NCI-H146 treated with DMSO at 0.1 percent for 48 hours (cell line): Measurements from ENCODE around the gene CLIP2.
"Not testable (repeated sequence)": the region's sequence is repeated elsewhere in the genome, so short reads cannot be mapped to it uniquely, and the experiment has no call there.

Experiments used
- DNase-seq: peaks from one replicate; lab custom pipeline; 2025; ENCODE audit not compliant: unreplicated experiment; lab: John Stamatoyannopoulos, UW

The CLIP2 gene

DNA sequence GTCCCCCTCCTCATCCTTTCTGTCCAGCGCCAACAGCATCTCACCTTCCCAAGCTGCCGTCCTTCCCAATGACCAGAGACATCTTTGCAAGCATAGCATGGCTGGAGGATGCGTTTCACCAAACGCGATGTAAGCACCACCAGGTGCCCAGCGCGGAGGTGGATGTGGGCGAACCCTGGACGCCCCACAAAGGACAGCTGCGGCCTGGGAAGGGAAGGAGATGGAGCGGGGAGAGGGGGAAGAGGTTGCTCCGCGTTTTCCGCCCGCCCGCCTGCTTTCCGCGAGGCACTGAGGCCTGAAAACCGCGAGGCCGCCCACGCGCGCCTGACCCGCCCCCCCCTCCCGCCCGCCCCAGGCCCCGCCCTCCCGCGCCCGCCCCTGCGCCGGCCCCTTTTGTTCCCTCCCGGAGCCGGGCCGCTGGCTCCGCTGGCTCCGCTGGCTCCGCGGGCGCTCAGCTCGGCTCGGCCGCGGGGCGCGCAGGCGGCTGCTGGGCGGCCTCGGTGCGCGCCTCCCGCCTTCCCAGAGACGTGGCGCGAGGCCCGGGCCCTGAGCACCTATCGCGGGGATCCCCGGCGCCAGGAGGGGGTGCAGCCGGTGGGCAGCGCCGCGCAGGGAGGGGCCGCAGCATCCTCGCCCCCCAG, at the start of gene CLIP2:
TSS of gene CLIP2 (plus strand) at position 390 of the 641 bp plus-strand sequence. CDS start 28,140 bp downstream, outside the sequence.
- DNase-seq: peak; percentile 31

DNA sequence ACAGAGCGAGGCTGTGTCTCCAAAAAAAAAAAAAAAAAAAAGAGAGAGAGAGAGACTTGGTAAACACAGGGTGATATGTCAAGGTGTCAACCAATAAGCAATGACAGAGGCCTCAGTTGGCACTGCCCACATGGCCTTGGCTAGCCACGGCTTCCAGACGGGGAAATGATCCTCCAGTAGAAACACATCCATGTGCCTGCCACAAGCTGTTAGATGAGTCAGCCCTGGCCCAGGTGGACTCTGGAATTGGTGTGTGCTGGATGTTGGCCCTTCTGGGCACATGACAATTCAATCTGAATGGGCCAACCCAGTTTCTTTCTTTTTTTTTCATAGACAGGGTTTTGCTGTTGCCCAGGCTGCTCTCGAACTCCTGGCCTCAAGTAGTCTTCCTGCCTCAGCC, 48.7 kb upstream of the CLIP2 start:
- DNase-seq: no peak

DNA sequence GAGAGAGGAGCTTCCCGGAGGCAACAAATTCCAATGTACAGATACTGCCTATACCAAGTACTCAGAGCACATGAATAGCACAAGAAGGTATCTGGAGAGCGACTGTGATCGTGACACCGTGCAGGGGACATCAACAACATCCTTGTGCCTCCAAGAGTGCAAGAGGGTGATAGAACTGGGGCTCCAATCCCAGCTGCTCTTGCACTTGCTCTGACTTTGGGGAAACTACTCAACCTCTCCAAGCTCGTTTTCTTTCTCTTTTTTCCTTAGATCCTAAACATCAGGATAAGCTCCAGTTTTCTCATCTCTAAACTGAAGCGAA, 47.1 kb upstream of the CLIP2 start:
- DNase-seq: no peak

DNA sequence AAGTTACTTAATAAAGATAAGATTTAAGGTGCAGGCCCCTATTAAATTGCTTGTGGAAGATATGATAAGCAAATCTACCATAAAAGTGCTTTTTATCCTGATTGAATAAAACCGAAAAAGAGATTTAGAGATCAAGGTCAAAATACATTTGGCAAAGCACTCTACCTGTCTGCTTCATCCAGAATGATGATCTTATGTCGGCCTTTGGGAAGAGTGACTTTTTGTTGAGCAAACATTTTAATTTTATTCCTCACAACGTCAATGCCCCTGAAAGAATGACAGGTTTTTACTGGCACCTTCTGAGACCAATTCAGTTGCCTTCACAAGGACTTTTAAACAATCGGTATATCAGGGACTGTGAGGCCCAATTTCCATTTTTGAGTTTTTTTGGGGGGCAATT, 42.7 kb upstream of the CLIP2 start:
- no peak for DNase-seq

DNA sequence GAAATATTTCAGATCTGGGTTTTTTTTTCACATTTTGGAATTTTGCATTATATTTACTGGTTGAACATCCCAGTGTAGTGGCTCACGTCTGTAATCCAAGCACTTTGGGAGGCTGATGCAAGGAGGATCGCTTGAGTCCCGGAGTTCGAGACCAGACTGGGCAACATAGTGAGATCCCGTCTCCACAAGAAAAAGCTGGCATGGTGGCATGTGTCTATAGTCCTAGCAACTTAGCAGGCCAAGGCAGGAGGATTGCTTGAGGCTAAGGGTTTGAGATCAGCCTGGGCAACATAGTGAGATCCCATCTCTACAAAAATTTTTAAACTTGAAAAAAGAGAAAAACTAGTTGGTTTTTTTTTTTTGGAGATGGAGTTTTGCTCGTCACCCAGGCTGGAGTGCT, 41.1 kb upstream of the CLIP2 start:
- no peak for DNase-seq

DNA sequence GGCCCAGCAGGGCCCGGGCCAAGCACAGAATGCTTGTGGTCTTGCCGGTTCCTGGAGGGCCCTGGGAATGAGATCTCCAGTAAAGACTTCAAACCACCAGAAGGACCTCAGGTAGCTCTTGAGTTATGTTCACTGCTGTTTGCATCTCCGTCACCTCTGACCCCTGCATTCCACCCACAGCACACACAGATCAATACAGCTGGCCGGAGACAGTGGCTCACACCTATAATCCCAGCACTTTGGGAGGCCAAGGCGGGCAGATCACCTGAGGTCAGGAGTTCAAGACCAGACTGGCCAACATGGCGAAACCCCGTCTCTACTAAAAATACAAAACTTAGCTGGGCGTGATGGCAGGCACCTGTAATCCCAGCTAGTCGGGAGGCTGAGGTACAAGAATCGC, 40.1 kb upstream of the CLIP2 start:
- DNase-seq: not testable (repeated sequence)

DNA sequence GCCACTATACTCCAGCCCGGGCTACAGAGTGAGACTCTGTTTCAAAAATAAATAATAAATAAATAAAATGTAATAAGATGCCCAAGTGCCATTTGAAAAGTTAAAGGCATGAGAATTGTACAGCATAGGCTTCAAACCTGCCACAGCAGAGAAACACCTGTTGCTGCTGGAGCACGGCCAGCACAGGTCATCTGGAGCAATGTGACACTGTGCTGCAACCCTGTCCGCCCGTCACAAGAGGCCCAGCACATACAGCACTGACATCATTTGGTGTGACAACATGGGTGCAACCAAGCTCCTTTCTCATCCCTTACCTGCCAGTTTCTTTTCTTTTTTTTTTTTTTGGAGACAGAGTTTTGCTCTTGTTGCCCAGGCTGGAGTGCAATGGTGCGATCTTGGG, 36.3 kb upstream of the CLIP2 start:
- DNase-seq: peak; percentile 9

DNA sequence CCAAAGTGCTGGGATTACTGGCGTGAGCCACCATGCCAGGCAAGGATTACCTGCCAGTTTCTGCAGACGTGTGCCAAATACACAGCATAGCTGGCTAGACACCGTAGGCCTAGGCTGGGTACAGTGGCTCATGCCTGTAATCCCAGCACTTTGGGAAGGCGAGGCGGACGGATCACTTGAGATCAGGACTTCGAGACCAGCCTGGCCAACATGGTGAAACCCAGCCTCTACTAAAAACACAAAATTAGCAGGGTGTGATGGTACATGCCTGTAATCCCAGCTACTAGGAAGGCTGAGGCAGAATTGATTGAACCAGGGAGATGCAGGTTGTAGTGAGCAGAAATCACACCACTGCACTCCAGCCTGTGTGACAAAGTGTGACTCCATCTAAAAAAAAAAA, 35.9 kb upstream of the CLIP2 start:
- DNase-seq: no peak

DNA sequence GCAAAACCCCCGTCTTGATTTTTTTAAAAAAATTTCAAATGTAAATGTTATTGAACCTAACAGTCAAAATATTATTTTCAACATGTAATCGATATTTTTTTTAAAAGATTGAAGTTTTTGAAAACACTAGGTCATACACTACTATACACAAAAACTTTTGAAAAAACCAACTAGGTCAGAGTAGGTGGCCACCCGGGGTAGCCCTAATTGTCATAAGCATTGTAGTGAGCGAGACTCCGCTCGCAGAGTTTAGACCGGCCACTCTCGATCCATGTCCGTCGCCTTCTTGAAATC, 35.4 kb upstream of the CLIP2 start:
- DNase-seq: no peak

DNA sequence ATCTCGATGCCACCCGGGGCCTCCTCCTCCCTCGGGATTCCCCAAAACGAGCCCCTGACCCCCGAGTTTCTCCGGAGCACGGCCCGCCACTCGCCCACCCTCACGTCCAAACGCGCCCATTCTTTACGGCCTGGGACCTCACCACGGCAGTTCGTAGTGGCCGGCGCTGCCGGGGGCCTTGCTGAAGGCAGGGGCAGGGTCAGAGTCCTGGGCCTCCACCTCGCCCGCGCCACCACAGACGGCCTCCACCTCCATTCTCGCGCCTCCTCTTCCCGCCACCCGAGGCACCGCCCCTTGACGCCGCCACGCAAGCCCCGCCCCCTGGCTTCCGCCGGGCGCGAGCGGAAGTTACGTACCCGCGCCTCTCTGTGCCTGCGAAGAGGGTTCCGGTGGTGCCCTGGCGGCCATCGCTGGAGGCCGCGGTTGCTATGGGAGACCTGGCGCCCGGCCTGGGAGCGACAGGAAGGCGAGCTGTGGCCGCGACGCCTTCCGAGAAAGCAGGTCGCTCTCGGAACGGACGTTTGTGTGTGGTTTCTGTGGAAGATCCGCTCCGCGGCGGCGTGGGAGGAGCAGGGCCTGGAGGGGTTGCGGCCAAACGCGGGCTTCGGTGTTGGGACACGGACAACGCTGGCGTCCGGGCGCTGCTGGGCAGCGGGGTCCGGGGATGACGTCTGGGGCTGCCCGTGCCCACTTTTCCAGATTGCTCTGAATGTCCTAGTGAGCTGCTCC, 34.9 kb upstream of the CLIP2 start, which contains the start of gene RFC2:
TSS of gene RFC2 (minus strand) at position 271 of the 729 bp plus-strand sequence. CDS start at position 255, 16 bp downstream.
- peak; percentile 92 for DNase-seq

DNA sequence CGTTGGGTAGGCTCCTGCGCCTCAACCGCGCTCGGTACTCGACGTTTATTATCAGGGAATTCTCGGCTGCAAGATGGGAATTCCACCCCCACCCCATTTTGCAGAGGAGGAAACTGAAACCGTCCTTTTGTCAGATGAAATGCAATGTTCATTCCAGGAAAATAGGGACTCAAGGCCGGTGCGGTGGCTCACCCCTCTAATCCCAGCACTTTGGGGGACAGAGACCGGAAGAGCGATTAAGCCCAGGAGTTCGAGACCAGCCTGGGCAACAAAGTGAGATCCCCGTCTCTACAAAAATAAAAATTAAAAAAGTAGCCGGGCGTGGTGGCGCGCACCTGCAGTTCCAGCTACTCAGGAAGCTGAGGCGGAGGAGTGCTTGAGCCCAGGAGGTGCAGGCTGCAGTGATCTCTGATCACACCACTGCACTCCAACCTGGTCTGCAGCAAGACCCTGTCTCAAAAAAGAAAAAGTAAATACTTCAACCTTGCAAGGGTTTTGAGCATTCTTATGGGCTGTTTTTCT, 34.3 kb upstream of the CLIP2 start:
- DNase-seq: no peak

DNA sequence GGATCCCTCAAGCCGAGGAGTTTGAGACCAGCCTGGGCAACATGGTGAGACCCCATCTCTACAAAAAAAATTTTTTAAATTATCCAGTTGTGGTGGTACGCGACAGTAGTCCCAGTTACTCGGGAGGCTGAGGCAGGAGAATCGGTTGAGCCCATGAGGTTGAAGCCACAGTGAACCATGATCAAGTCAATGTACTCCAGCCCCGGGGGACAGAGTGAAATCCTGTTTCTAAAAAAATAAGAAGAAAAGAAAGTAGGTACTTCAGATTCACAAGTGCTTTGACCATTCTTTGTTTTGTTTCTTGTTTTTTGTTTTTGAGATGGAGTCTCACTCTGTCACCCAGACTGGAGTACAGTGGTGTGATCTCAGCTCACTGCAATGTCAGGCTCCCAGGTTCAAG, 33.7 kb upstream of the CLIP2 start:
- not testable (repeated sequence) for DNase-seq

DNA sequence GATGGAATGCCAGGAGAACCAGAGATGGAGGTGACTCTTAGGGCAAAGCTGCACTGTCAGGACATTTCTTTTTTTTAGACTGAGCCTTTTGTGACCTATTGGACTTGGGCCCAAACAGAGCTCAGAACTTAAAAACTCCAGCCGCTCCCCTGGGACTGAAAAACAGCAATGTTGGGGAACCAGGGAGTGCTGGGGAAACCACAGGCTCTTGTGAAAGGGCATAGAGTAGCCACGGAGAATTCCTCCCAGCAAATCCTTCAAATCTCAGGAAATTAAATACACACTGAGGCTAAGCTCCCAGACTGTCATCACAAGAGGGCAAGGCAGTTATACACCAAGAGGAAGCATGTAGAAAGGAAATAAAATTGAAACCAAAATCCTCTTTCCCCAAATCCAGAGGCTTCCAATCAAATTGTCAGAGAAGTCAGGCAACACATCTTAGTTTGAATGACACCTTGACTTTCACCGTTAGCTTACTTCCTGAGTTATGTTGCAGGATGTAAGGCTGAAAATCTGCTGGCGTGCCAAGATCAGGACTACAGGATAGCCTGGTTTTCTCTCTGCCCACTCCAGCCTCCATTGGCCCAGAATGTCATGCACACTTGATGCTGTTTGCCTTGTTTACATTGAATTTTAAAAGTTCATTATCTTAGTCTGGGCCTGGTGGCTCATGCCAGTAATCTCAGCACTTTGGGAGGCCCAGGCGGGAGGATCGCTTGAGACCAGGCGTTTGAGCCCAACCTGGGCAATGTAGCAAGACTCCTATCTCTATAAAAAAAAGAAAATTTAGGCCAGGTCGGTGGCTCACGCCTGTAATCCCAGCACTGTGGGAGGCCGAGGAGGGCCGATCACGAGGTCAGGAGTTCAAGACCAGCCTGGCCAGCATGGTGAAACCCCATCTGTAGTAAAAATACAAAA, 32.5 kb upstream of the CLIP2 start:
- DNase-seq: no peak

DNA sequence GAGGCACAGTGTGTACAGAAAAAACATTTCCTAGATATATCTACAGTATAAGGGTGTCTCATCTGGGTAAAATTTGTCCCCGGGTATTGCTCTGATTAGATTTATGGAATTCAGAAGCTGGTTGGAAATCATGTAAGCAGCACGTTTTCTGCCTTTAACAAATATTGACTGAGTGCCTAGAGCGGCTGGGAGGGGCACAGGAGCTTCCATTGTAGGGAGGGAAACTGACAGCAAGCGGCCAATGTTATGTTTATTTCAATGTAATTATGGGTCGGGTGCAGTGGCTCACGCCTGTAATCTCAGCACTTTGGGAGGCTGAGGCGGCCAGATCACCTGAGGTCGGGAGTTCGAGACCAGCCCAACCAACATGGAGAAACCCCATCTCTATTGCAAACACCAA, 30.6 kb upstream of the CLIP2 start:
- DNase-seq: no peak

DNA sequence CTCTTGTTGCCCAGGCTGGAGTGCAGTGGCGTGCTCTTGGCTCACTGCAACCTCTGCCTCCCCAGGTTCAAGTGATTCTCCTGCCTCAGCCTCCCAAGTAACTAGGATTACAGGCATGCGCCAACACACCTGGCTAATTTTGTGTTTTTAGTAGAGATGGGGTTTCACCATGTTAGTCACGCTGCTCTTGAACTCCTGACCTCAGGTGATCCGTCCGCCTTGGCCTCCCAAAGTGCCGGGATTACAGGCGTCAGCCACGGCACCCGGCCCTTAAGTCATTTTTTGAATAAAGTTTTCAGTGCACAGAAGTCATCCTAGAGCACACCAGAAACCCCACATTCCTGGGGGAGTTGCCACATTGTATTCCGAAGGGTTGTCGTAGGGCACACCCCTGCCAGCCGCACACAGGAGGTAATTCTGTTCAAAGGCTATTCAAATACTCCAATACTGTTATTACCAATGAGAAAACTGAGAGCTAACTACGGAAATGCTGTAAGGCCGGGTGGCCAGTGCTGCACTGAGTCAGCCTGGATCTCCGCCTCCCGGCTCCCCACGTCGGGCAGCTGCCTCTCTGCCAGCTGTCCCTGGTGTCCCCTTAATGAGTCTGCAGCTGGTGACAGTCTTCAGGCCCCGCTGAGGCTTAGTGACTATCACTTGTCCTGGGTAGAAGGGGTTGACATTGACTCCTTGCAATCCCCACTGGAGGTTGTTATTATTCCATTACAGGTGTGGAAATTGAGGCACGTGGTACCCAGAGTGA, 26.4 kb upstream of the CLIP2 start:
- DNase-seq: no peak

DNA sequence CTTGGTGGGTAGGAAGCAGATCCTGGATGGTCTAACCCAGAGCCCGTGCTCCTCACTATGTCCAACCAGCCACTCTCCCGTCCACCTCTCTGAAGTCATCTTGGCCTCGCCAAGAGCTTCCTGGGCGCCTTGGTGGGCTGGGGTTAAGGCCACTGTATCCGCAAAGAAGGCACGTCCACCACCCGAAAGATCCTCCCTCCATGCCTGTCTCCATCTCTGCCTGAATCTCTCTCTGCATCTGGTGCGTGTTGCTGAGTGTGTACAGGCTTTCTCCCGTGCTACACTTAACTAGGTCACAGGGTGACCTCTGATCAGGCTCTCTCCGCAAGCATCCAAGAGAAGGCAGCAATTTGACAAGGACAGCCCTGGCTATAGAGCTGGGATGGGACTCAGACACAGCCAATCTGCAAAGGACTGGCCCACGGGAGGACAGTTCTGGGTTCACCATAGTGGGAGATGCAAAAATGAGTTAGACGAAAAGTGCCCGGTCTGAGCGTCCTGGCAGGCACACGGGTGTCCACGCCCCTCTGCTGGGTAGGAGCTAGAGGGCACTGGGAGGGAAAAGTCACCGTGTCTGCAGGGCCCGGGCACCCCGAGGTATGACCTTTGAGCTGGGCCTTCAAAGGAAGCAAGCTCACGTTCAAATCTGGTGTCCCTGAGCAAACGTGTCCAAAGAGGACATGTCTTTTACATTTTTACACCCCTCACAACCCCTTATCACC, 25.6 kb upstream of the CLIP2 start:
- DNase-seq: no peak

DNA sequence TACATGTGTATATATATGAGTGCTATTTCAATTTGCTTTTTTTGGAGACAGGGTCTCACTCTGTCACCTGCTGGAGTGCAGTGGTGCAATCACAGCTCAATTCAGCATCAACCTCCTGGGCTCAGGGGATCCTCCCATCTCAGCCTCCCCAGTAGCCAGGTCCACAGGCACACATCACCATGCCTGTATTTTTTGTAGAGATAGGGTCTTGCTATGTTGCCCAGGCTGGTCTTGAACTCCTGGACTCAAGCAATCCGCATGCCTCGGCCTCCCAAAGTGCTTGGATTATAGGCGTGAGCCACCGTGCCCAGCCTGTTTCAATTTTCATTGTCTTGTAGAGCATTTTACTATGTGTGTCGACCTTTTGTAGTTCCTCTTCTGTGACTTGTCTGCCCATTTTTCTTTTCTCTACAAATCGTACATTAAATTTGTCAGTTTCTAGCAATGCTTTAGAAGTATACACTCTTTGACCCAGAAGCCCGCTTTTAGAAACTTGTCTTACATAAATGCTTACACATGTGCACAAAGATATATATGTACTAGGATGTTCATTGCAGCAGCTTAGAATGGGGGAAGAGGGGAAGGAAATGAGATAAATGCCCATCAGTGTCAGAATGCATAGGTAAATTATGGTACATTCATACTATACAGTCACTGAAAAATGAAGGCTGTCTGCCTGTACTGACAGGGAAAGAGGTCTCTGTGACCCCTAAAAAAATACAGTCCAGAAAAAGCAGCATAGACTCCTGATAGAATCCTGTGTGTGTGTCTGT, 22.8 kb upstream of the CLIP2 start:
- DNase-seq: no peak

DNA sequence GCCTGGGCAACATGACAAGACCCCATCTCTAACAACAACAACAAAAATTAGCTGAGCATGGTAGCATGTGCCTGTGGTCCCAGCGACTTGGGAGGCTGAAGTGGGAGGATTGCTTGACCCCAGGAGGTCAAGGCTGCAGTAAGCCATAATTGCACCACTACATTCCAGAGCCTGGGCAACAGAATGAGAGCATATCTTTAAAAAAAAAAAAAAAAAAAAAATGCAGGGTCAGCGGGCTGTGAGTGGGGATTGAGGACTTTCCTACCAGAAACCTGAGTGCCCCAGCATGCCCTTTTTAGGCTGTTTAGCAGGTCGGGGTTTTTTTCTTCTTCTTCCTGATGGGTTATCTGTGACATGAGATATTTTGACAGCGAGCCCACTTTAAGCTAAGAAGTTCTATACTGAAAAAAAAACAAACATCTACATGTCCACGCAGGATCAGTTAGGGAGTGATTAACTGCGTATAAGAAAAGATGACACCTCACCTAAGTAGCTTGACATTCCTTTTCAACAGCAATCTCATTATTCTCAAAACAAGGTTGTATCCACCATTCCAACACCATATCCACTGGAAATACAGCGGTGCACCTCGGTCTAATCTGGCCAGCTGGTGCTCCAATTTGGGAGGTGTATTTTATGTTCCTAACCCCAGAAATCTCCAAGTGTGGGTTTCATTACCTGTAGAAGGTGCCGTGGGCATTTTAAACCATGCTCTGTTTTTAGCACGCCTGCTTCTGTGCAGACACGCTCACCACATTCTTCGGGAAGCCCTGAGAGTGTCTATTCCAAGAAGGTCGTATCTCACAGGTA, 21.2 kb upstream of the CLIP2 start:
- DNase-seq: no peak

DNA sequence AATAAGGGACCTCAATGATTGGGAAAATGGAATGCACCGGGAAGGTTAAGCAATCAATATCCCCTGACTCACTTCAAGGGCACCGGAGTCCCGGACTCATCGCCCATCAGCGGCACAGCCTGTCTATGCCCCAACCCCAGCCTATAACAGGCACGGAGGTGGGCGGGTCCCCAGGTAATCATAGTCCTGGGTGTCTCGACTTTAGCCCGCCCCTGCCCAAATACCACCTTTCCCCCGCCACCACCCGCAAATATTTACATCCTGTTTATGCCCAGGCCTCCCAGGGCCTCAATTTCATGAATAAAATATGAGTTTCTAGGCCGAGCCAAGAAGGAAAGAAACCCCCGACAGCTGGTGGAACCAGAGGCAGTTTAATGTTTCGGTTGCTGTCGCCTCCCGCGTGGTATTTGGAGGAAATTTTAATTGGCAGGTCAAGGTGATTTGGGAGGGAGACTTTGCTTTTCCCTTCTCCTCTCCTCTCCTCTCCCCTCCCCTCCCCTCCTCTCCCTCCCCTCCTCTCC, 19.4 kb upstream of the CLIP2 start:
- peak; percentile 27 for DNase-seq
